HEK293T (cell line): Measurements from ENCODE around the gene BTBD9.

Experiments
- FOXM1 ChIP-seq: fragments of 450-650 bp; IDR thresholded peaks from 2 replicates; pipeline ENCODE4 v1.6.1; 2017; ENCODE audit warnings: mild to moderate bottlenecking, borderline replicate concordance
- LEF1 ChIP-seq: fragments of 450-650 bp; IDR thresholded peaks from 2 replicates; pipeline ENCODE4 v1.6.1; 2017; ENCODE audit warnings: mild to moderate bottlenecking, borderline replicate concordance
- ZNF384 ChIP-seq: fragments of 450-650 bp; IDR thresholded peaks from 2 replicates; pipeline ENCODE4 v1.6.1; 2016

- no peak for TF ChIP-seq FOXM1
- TF ChIP-seq ZNF384 = no peak
- no peak for TF ChIP-seq LEF1
Observed at GRCh38 chr6:38367231-38367630, 272.5 kb downstream of the BTBD9 start.
